H9 (cell line): ENCODE measurements around the gene IGF2. TPM values are rescaled to one million over a fixed set of nuclear protein-coding genes. Genes with fewer than 3 reads are reported as not detected.

Experiments
- DNase-seq: peaks from one replicate; pipeline ENCODE4 v3.0.0-alpha.2; 2017
- H2AFZ ChIP-seq: one replicate; pipeline ENCODE4 v1.6.1; 2013; ENCODE audit warnings: mild to moderate bottlenecking, low read length, control low read depth, moderate library complexity
- H2AK5ac ChIP-seq: 2 replicates; pipeline ENCODE4 v1.6.1; 2013; ENCODE audit warnings: low read length, control low read depth, mixed read lengths; ENCODE audit not compliant: insufficient read length
- H2BK120ac ChIP-seq: one replicate; pipeline ENCODE4 v1.6.1; 2013; ENCODE audit warnings: low read depth, mild to moderate bottlenecking, low read length, control low read depth, inconsistent platforms; ENCODE audit not compliant: poor library complexity, severe bottlenecking
- H2BK12ac ChIP-seq: 2 replicates; pipeline ENCODE4 v1.6.1; 2013; ENCODE audit warnings: low read length, control low read depth, mixed read lengths, low read depth; ENCODE audit not compliant: insufficient read length
- H2BK15ac ChIP-seq: 2 replicates; pipeline ENCODE4 v1.6.1; 2013; ENCODE audit warnings: low read depth, low read length, control low read depth
- H2BK20ac ChIP-seq: one replicate; pipeline ENCODE4 v1.6.1; 2013; ENCODE audit warnings: low read depth, mild to moderate bottlenecking, low read length, control low read depth, inconsistent platforms; ENCODE audit not compliant: poor library complexity, severe bottlenecking
- H2BK5ac ChIP-seq: 2 replicates; pipeline ENCODE4 v1.6.1; 2013; ENCODE audit warnings: low read length, control low read depth, mixed read lengths; ENCODE audit not compliant: insufficient read length
- H3K14ac ChIP-seq: 2 replicates; pipeline ENCODE4 v1.6.1; 2013; ENCODE audit warnings: low read length, control low read depth; ENCODE audit not compliant: insufficient read depth
- H3K18ac ChIP-seq: 2 replicates; pipeline ENCODE4 v1.6.1; 2013; ENCODE audit warnings: low read depth, mild to moderate bottlenecking, mixed read lengths, low read length, control low read depth; ENCODE audit not compliant: insufficient read length
- H3K23ac ChIP-seq: 2 replicates; pipeline ENCODE4 v1.6.1; 2013; ENCODE audit warnings: low read length, control low read depth, mixed read lengths, low read depth; ENCODE audit not compliant: insufficient read length
- H3K23me2 ChIP-seq: 2 replicates; pipeline ENCODE4 v1.6.1; 2013; ENCODE audit warnings: low read depth, mild to moderate bottlenecking, mixed read lengths, low read length, control low read depth; ENCODE audit not compliant: insufficient read length, poor library complexity, severe bottlenecking
- H3K27ac ChIP-seq: 2 replicates; pipeline ENCODE4 v1.5.1; 2013; ENCODE audit warnings: low read length, control low read depth, mixed read lengths, low read depth; ENCODE audit not compliant: insufficient read length
- H3K27me3 ChIP-seq: 2 replicates; pipeline ENCODE4 v1.6.1; 2013; ENCODE audit warnings: low read length, control low read depth, inconsistent platforms; ENCODE audit not compliant: insufficient read depth
- H3K4ac ChIP-seq: 2 replicates; pipeline ENCODE4 v1.6.1; 2013; ENCODE audit warnings: low read depth, mild to moderate bottlenecking, control low read depth, inconsistent platforms, low read length, moderate library complexity
- H3K4me1 ChIP-seq: 2 replicates; pipeline ENCODE4 v1.6.1; 2013; ENCODE audit warnings: low read length, control low read depth, inconsistent platforms; ENCODE audit not compliant: insufficient read depth
- H3K4me2 ChIP-seq: 2 replicates; pipeline ENCODE4 v1.6.1; 2013; ENCODE audit warnings: low read length, control low read depth, mixed read lengths; ENCODE audit not compliant: insufficient read length, insufficient read depth
- H3K56ac ChIP-seq: 2 replicates; pipeline ENCODE4 v1.6.1; 2013; ENCODE audit warnings: low read depth, mild to moderate bottlenecking, mixed read lengths, low read length, control low read depth; ENCODE audit not compliant: insufficient read length
- H3K79me1 ChIP-seq: 2 replicates; pipeline ENCODE4 v1.6.1; 2013; ENCODE audit warnings: low read depth, mild to moderate bottlenecking, moderate library complexity, low read length, control low read depth, inconsistent platforms; ENCODE audit not compliant: insufficient read depth, poor library complexity, severe bottlenecking
- H3K79me2 ChIP-seq: 2 replicates; pipeline ENCODE4 v1.6.1; 2013; ENCODE audit warnings: low read length, control low read depth, inconsistent platforms; ENCODE audit not compliant: insufficient read depth
- H3K9ac ChIP-seq: 2 replicates; pipeline ENCODE4 v1.6.1; 2013; ENCODE audit warnings: low read length, control low read depth, mixed read lengths; ENCODE audit not compliant: insufficient read length; ENCODE audit errors: extremely low read depth
- H3K9me3 ChIP-seq: one replicate; pipeline ENCODE4 v1.6.1; 2013; ENCODE audit warnings: low read depth, low read length, inconsistent platforms; ENCODE audit not compliant: control insufficient read depth
- H3T11ph ChIP-seq: one replicate; pipeline ENCODE4 v1.6.1; 2013; ENCODE audit warnings: mild to moderate bottlenecking, low read length, control low read depth, inconsistent platforms
- H4K20me1 ChIP-seq: one replicate; pipeline ENCODE4 v1.6.1; 2013; ENCODE audit not compliant: control insufficient read depth, insufficient read length, insufficient read depth
- H4K5ac ChIP-seq: 2 replicates; pipeline ENCODE4 v1.6.1; 2013; ENCODE audit warnings: low read depth, mild to moderate bottlenecking, mixed read lengths, low read length, control low read depth; ENCODE audit not compliant: insufficient read length
- H4K8ac ChIP-seq: replicated peaks from 2 replicates; pipeline ENCODE4 v1.6.1; 2013; ENCODE audit warnings: low read length, control low read depth, mixed read lengths, low read depth; ENCODE audit not compliant: insufficient read length
- H4K91ac ChIP-seq: 2 replicates; pipeline ENCODE4 v1.6.1; 2013; ENCODE audit warnings: low read depth, mild to moderate bottlenecking, moderate library complexity, mixed read lengths, low read length, control low read depth; ENCODE audit not compliant: insufficient read length
- H3K27ac Mint-ChIP-seq, 3 experiments: 2 replicates in 2 of 3; 3 replicates in 1 of 3; pipeline ENCODE4 v1.8.0; 2020 to 2021; ENCODE audit warnings: mixed read lengths in 3 of 3, mild to moderate bottlenecking in 1 of 3, moderate library complexity in 1 of 3
- H3K27me3 Mint-ChIP-seq: 2 replicates; pipeline ENCODE4 v1.8.0; 2021; ENCODE audit warnings: low read depth, mild to moderate bottlenecking, moderate library complexity, mixed read lengths
- H3K36me3 Mint-ChIP-seq, 3 experiments: 2 replicates in 2 of 3; 3 replicates in 1 of 3; pipeline ENCODE4 v1.8.0; 2020 to 2021; ENCODE audit warnings: low read depth in 3 of 3, mixed read lengths in 3 of 3; ENCODE audit not compliant: insufficient read depth in 1 of 3
- H3K4me1 Mint-ChIP-seq, 2 experiments: 2 replicates each; pipeline ENCODE4 v1.8.0; 2020; ENCODE audit warnings: mixed read lengths in 2 of 2
- H3K4me3 Mint-ChIP-seq, 2 experiments: 2 replicates in 1 of 2; 3 replicates in 1 of 2; pipeline ENCODE4 v1.8.0; 2020 to 2021; ENCODE audit warnings: mild to moderate bottlenecking in 2 of 2, mixed read lengths in 2 of 2, moderate library complexity in 1 of 2
- H3K9me3 Mint-ChIP-seq, 2 experiments: 2 replicates in 1 of 2; 3 replicates in 1 of 2; pipeline ENCODE4 v1.8.0; 2020; ENCODE audit warnings: mild to moderate bottlenecking in 2 of 2, mixed read lengths in 2 of 2, moderate library complexity in 1 of 2
- WGBS: extraction: QIAGEN DNeasy Blood & Tissue Kit; methylation state at CpG from one replicate; pipeline ENCODE4 v1.1.7; 2013; ENCODE audit warnings: missing lambda C conversion rate, low lambda C conversion rate, mixed read lengths; ENCODE audit not compliant: insufficient read length; ENCODE audit errors: extremely low coverage; 5-methylcytosine and 5-hydroxymethylcytosine counted together
- total RNA-seq: library from RNA; stranded (reverse); gene quantifications from 2 replicates; pipeline ENCODE4 v1.2.1, GENCODE V29; 2021
- TF ChIP-seq, protein P1 (sequence below): fragments of 200-600 bp; sonication (generic); conservative IDR thresholded peaks from 3 replicates; pipeline ENCODE4 v1.8.0; 2021; ENCODE audit warnings: antibody characterized with exemption, mild to moderate bottlenecking

The IGF2 gene
- total RNA-seq, 1 experiment from 2014 or later: 2.8 TPM

DNA sequence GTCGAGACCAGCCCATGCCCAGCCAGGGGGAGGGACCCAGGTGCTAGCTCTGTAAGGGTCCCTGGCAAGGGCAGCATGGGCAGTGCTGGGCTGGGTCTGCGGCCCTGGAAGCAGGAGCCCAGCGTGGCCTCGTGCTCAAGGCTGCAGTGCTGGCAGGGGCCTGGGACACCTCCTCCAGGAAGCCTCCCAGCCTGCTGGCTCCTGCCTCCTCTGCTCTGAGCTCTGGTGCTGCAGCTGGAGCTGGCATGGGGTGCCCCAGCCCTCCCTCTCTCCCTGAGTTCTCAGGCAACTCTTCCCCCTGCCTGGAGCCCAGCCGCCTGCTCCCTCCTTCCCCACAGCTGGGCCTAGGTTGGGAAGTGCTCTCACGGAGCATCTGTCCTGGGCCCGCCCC is 15.0 kb upstream of the IGF2 start:
- Histone ChIP-seq H2BK5ac (no peak overlapping the region), H2BK120ac (no peak overlapping the region), H2AFZ (no peak overlapping the region), H2BK12ac (no peak overlapping the region), H3K4ac (no peak overlapping the region), H3K56ac (no peak overlapping the region), H3K27ac (no peak overlapping the region), H3K18ac (no peak overlapping the region), H4K91ac (no peak overlapping the region), H3K9me3 (no peaks in the 10 kb centered on the region), H4K5ac (no peak overlapping the region), H3K14ac (no peak overlapping the region), H3K4me2 (no peak overlapping the region), H3K79me1 (no peaks in the 10 kb centered on the region), H4K8ac (no peak overlapping the region), H3K23ac (no peak overlapping the region), H2BK20ac (no peak overlapping the region), H3K23me2 (no peaks in the 10 kb centered on the region), H3K9ac (no peak overlapping the region), H3T11ph (no peak overlapping the region), H2BK15ac (no peak overlapping the region), H3K79me2 (no peaks in the 10 kb centered on the region), H3K4me1 (no peaks in the 10 kb centered on the region), H4K20me1 (no peaks in the 10 kb centered on the region), H2AK5ac (no peak overlapping the region), H3K27me3 (peaks cover 4% of the 10 kb centered on the region; the same call in 1 of the 2 replicates)
- TF ChIP-seq, protein P1, sequence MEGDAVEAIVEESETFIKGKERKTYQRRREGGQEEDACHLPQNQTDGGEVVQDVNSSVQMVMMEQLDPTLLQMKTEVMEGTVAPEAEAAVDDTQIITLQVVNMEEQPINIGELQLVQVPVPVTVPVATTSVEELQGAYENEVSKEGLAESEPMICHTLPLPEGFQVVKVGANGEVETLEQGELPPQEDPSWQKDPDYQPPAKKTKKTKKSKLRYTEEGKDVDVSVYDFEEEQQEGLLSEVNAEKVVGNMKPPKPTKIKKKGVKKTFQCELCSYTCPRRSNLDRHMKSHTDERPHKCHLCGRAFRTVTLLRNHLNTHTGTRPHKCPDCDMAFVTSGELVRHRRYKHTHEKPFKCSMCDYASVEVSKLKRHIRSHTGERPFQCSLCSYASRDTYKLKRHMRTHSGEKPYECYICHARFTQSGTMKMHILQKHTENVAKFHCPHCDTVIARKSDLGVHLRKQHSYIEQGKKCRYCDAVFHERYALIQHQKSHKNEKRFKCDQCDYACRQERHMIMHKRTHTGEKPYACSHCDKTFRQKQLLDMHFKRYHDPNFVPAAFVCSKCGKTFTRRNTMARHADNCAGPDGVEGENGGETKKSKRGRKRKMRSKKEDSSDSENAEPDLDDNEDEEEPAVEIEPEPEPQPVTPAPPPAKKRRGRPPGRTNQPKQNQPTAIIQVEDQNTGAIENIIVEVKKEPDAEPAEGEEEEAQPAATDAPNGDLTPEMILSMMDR: no peak
- H3K9me3 Mint-ChIP-seq: no peaks in the 10 kb centered on the region
- H3K36me3 Mint-ChIP-seq: no peaks in the 10 kb centered on the region
- H3K4me1 Mint-ChIP-seq: peaks cover 15 to 17% of the 10 kb centered on the region in 2 experiments
- H3K27me3 Mint-ChIP-seq: peaks cover 29% of the 10 kb centered on the region
- DNase-seq: no peak
- no CpG with 5 or more reads among the region's 7 CpGs for WGBS
- no peak overlapping the region for H3K4me3 Mint-ChIP-seq
- no peak overlapping the region; a peak in 1 of 7 replicates for H3K27ac Mint-ChIP-seq
